ENCODE data around the gene SFTPA1. TPM values are rescaled to one million over a fixed set of nuclear protein-coding genes. Genes with fewer than 3 reads are reported as not detected.

The SFTPA1 gene
- total and polyA plus RNA-seq, 2 of the 13 experiments (the other 11 are each of a cell fraction or from before 2014, with no cell fraction given) = not detected

Other genes with a start within 250 kb of the SFTPA1 start
- 3.1 and 3.9 TPM in 2 replicates for gene ZCCHC24, start 165.3 kb upstream of the SFTPA1 start, total RNA-seq (2016; rRNA removed; fragmentation: Illumina TruSeq; extraction: Trizol)
- 7.7 and 7.9 TPM in 2 replicates for gene ZCCHC24, start 165.3 kb upstream of the SFTPA1 start, polyA plus RNA-seq (2011; rRNA removed)
- 0.14 and 0.22 TPM in 2 replicates for gene EIF5AL1, start 98.4 kb upstream of the SFTPA1 start, total RNA-seq (2016; rRNA removed; fragmentation: Illumina TruSeq; extraction: Trizol)
- gene EIF5AL1, start 98.4 kb upstream of the SFTPA1 start, polyA plus RNA-seq (2011; rRNA removed) = 0.34 and 0.50 TPM in 2 replicates
- gene SFTPA2, start 50.5 kb upstream of the SFTPA1 start, total RNA-seq (2016; rRNA removed; fragmentation: Illumina TruSeq; extraction: Trizol) = not detected in 2 replicates
- 0.04 and 0.07 TPM in 2 replicates for gene SFTPA2, start 50.5 kb upstream of the SFTPA1 start, polyA plus RNA-seq (2011; rRNA removed)
- 0.27 TPM in 2 replicates for gene NUTM2B, start 92.3 kb downstream of the SFTPA1 start, total RNA-seq (2016; rRNA removed; fragmentation: Illumina TruSeq; extraction: Trizol)
- 0.16 and 0.20 TPM in 2 replicates for gene NUTM2B, start 92.3 kb downstream of the SFTPA1 start, polyA plus RNA-seq (2011; rRNA removed)
- gene NUTM2E, start 215.8 kb downstream of the SFTPA1 start, total RNA-seq (2016; rRNA removed; fragmentation: Illumina TruSeq; extraction: Trizol) = 0.07 TPM in 1 of 2 replicates, not detected in the other
- gene NUTM2E, start 215.8 kb downstream of the SFTPA1 start, polyA plus RNA-seq (2011; rRNA removed) = not detected in 2 replicates